Activated naive CD4-positive, alpha-beta T cell treated with anti-CD3 and anti-CD28 coated beads, Interleukin-2, amount 10 ng/mL, durations not matched to agents 7 days and 5 days (primary cell): ENCODE results near the gene ZC3H12A.

Experiments used
- CTCF ChIA-PET: fragments of 350-600 bp; sonication (Branson Sonifier 250); formaldehyde crosslinking; loops from one replicate; lab custom pipeline; 2021; ENCODE audit warnings: antibody characterized with exemption; lab: Charles Lee
- DNase-seq: peaks from one replicate; pipeline ENCODE4 v3.0.0-alpha.2; 2020
- H3K27ac Mint-ChIP-seq: one replicate; pipeline ENCODE4 v1.8.0; 2021; ENCODE audit warnings: mild to moderate bottlenecking, moderate library complexity, mixed read lengths
- H3K27me3 Mint-ChIP-seq: one replicate; pipeline ENCODE4 v1.8.0; 2021; ENCODE audit warnings: mild to moderate bottlenecking, mixed read lengths
- H3K36me3 Mint-ChIP-seq: one replicate; pipeline ENCODE4 v1.8.0; 2021; ENCODE audit warnings: mixed read lengths
- H3K4me1 Mint-ChIP-seq: one replicate; pipeline ENCODE4 v1.8.0; 2021; ENCODE audit warnings: mixed read lengths
- H3K4me3 Mint-ChIP-seq: one replicate; pipeline ENCODE4 v1.8.0; 2021; ENCODE audit warnings: mild to moderate bottlenecking, moderate library complexity, mixed read lengths
- H3K9me3 Mint-ChIP-seq: one replicate; pipeline ENCODE4 v1.8.0; 2021; ENCODE audit warnings: mixed read lengths

The ZC3H12A gene

GRCh38 chr1:37465593-37466517 is 8.5 kb upstream of the ZC3H12A start:
- Mint-ChIP-seq H3K9me3 (no peaks in the 10 kb centered on the region), H3K4me3 (no peak overlapping the region), H3K27ac (no peak overlapping the region), H3K36me3 (no peaks in the 10 kb centered on the region), H3K4me1 (peaks cover 11% of the 10 kb centered on the region), H3K27me3 (no peaks in the 10 kb centered on the region)
- no peak for DNase-seq
- CTCF ChIA-PET = interaction anchor here (1.0 to 4.5 kb wide), 5 partner anchors 10 to 216 kb away, joined by 3 to 36 read pairs (median 7); no protein-coding TSS in a partner anchor

- Mint-ChIP-seq H3K27me3 (no peaks in the 10 kb centered on the region), H3K4me1 (peaks cover 29% of the 10 kb centered on the region), H3K27ac (no peak overlapping the region), H3K4me3 (no peak overlapping the region), H3K36me3 (no peaks in the 10 kb centered on the region), H3K9me3 (no peaks in the 10 kb centered on the region)
- CTCF ChIA-PET = interaction anchor here (0.7 to 1.5 kb wide), 3 partner anchors 9 to 20 kb away, joined by 3 to 6 read pairs (median 4); no protein-coding TSS in a partner anchor
- DNase-seq = no peak
Measured at GRCh38 chr1:37468037-37468436, 6.3 kb upstream of the ZC3H12A start.

GRCh38 chr1:37469386-37469785 is 5.0 kb upstream of the ZC3H12A start:
- no peak for DNase-seq
- H3K9me3 Mint-ChIP-seq = no peaks in the 10 kb centered on the region
- H3K36me3 Mint-ChIP-seq = no peaks in the 10 kb centered on the region
- H3K4me1 Mint-ChIP-seq = peaks cover 38% of the 10 kb centered on the region
- no peak overlapping the region for H3K27ac Mint-ChIP-seq
- CTCF ChIA-PET = interaction anchor here (1.1 to 8.4 kb wide), 4 partner anchors 12 to 215 kb away, joined by 3 to 78 read pairs (median 4); no protein-coding TSS in a partner anchor
- H3K4me3 Mint-ChIP-seq = no peak overlapping the region
- H3K27me3 Mint-ChIP-seq = no peaks in the 10 kb centered on the region

- peak overlapping the region; percentile 73 for H3K27ac Mint-ChIP-seq
- no peak for DNase-seq
- CTCF ChIA-PET = interaction anchor here (0.6 to 8.4 kb wide), 4 partner anchors 13 to 61 kb away, joined by 3 to 78 read pairs (median 5); no protein-coding TSS in a partner anchor
- no peak overlapping the region for H3K4me3 Mint-ChIP-seq
- no peaks in the 10 kb centered on the region for H3K27me3 Mint-ChIP-seq
- peaks cover 40% of the 10 kb centered on the region for H3K4me1 Mint-ChIP-seq
- H3K9me3 Mint-ChIP-seq = no peaks in the 10 kb centered on the region
- peaks cover 17% of the 10 kb centered on the region for H3K36me3 Mint-ChIP-seq
Measured at GRCh38 chr1:37471345-37472231, 2.8 kb upstream of the ZC3H12A start.

GRCh38 chr1:37472281-37472680 is 2.1 kb upstream of the ZC3H12A start:
- peak overlapping the region; percentile 67 for H3K27ac Mint-ChIP-seq
- peaks cover 43% of the 10 kb centered on the region for H3K4me1 Mint-ChIP-seq
- CTCF ChIA-PET = interaction anchor here (8.4 kb wide), 1 partner anchor 15 kb away, joined by 78 read pairs; no protein-coding TSS in a partner anchor
- DNase-seq = no peak
- H3K4me3 Mint-ChIP-seq = no peak overlapping the region
- H3K36me3 Mint-ChIP-seq = peaks cover 23% of the 10 kb centered on the region
- no peaks in the 10 kb centered on the region for H3K9me3 Mint-ChIP-seq
- no peaks in the 10 kb centered on the region for H3K27me3 Mint-ChIP-seq

- DNase-seq = no peak
- H3K4me1 Mint-ChIP-seq = peaks cover 48% of the 10 kb centered on the region
- peaks cover 29% of the 10 kb centered on the region for H3K36me3 Mint-ChIP-seq
- H3K4me3 Mint-ChIP-seq = peak overlapping the region; percentile 97
- no peaks in the 10 kb centered on the region for H3K9me3 Mint-ChIP-seq
- CTCF ChIA-PET = interaction anchor here (8.4 kb wide), 1 partner anchor 14 kb away, joined by 78 read pairs; no protein-coding TSS in a partner anchor
- peak overlapping the region; percentile 67 for H3K27ac Mint-ChIP-seq
- no peaks in the 10 kb centered on the region for H3K27me3 Mint-ChIP-seq
Measured at GRCh38 chr1:37472994-37473393, 1.4 kb upstream of the ZC3H12A start.

- peaks cover 53% of the 10 kb centered on the region for H3K4me1 Mint-ChIP-seq
Measured at GRCh38 chr1:37473431-37474045, 842 bp upstream of the ZC3H12A start.

GRCh38 chr1:37474697-37475379 is 458 bp downstream of the ZC3H12A start:
- Mint-ChIP-seq H3K4me3 (peak overlapping the region; percentile 97), H3K27me3 (no peaks in the 10 kb centered on the region), H3K36me3 (peaks cover 45% of the 10 kb centered on the region), H3K9me3 (no peaks in the 10 kb centered on the region), H3K4me1 (peaks cover 57% of the 10 kb centered on the region), H3K27ac (peak overlapping the region; percentile 88)
- CTCF ChIA-PET = interaction anchor here (1.1 to 8.4 kb wide), 6 partner anchors 9 to 333 kb away, joined by 4 to 78 read pairs (median 4); partner anchors contain the start of genes C1orf122, MEAF6 and YRDC
- DNase-seq = no peak

More at GRCh38 chr1:37473431-37474045, 842 bp upstream of the ZC3H12A start:
- Mint-ChIP-seq H3K27me3 (no peaks in the 10 kb centered on the region), H3K36me3 (peaks cover 35% of the 10 kb centered on the region), H3K9me3 (no peaks in the 10 kb centered on the region), H3K4me3 (peak overlapping the region; percentile 97), H3K27ac (peak overlapping the region; percentile 67)
- DNase-seq = peak; percentile 60
- CTCF ChIA-PET = interaction anchor here (8.4 kb wide), 1 partner anchor 13 kb away, joined by 78 read pairs; no protein-coding TSS in a partner anchor

- H3K9me3 Mint-ChIP-seq = no peaks in the 10 kb centered on the region
- peaks cover 48% of the 10 kb centered on the region for H3K36me3 Mint-ChIP-seq
- H3K27ac Mint-ChIP-seq = peak overlapping the region; percentile 99
- peak; percentile 30 for DNase-seq
- H3K4me1 Mint-ChIP-seq = peaks cover 61% of the 10 kb centered on the region
- H3K27me3 Mint-ChIP-seq = no peaks in the 10 kb centered on the region
- CTCF ChIA-PET = interaction anchor here (1.1 to 8.4 kb wide), 6 partner anchors 10 to 333 kb away, joined by 4 to 78 read pairs (median 4); partner anchors contain the start of genes C1orf122, MEAF6 and YRDC
- H3K4me3 Mint-ChIP-seq = peak overlapping the region; percentile 97
Measured at GRCh38 chr1:37475380-37476086, 1.2 kb downstream of the ZC3H12A start.

GRCh38 chr1:37476087-37476452 is 1.7 kb downstream of the ZC3H12A start:
- H3K36me3 Mint-ChIP-seq = peaks cover 51% of the 10 kb centered on the region

GRCh38 chr1:37476460-37477197 is 2.2 kb downstream of the ZC3H12A start:
- no peaks in the 10 kb centered on the region for H3K27me3 Mint-ChIP-seq
- peaks cover 57% of the 10 kb centered on the region for H3K36me3 Mint-ChIP-seq
- no peaks in the 10 kb centered on the region for H3K9me3 Mint-ChIP-seq
- no peak for DNase-seq
- peak overlapping the region; percentile 97 for H3K4me3 Mint-ChIP-seq
- CTCF ChIA-PET = interaction anchor here (6.1 to 8.4 kb wide), 2 partner anchors 10 to 21 kb away, joined by 38 to 78 read pairs; no protein-coding TSS in a partner anchor
- peak overlapping the region; percentile 99 for H3K27ac Mint-ChIP-seq
- H3K4me1 Mint-ChIP-seq = peaks cover 65% of the 10 kb centered on the region

More at GRCh38 chr1:37476087-37476452, 1.7 kb downstream of the ZC3H12A start:
- Mint-ChIP-seq H3K4me3 (peak overlapping the region; percentile 97), H3K27ac (peak overlapping the region; percentile 99), H3K4me1 (peaks cover 64% of the 10 kb centered on the region), H3K27me3 (no peaks in the 10 kb centered on the region), H3K9me3 (no peaks in the 10 kb centered on the region)
- no peak for DNase-seq
- CTCF ChIA-PET = interaction anchor here (1.1 to 8.4 kb wide), 4 partner anchors 10 to 39 kb away, joined by 4 to 78 read pairs (median 21); partner anchors contain the start of gene MEAF6
